GM12878 (cell line): ENCODE data around the gene B9D2. TPM values are rescaled to one million over a fixed set of nuclear protein-coding genes. Genes with fewer than 3 reads are reported as not detected.

ENCODE experiments used
- ATAC-seq: fragments of 200-7000 bp; cut with Tn5 transposase; 3 replicates; pipeline ENCODE4 v1.9.1; 2020; ENCODE audit warnings: mild to moderate bottlenecking, moderate library complexity
- BruUV-seq: library from RNA; stranded (reverse); fragments of 400-500 nt; replicated peaks from 2 replicates; lab custom pipeline; 2021; lab: Mats Ljungman, UMichigan
- CTCF ChIA-PET: fragments of 300-600 bp; sonication (Branson Sonifier 250); formaldehyde crosslinking; extraction: SDS; loops from one replicate; lab custom pipeline; 2021; ENCODE audit warnings: inconsistent platforms; lab: Yijun Ruan, JAX
- POLR2A ChIA-PET: fragments of 350-600 bp; formaldehyde crosslinking; extraction: SDS; loops from one replicate; lab custom pipeline; 2021; ENCODE audit warnings: inconsistent platforms; lab: Charles Lee
- RAD21 ChIA-PET: fragments of 300-600 bp; sonication (Branson Sonifier 250); formaldehyde crosslinking; loops from one replicate; lab custom pipeline; 2023; ENCODE audit warnings: antibody characterized with exemption; ENCODE audit not compliant: unreplicated experiment; lab: Charles Lee
- SMC1A ChIA-PET: fragments of 300-600 bp; sonication (Branson Sonifier 250); formaldehyde crosslinking; loops from one replicate; lab custom pipeline; 2023; ENCODE audit not compliant: unreplicated experiment, uncharacterized antibody; lab: Charles Lee
- DNase-seq: peaks from one replicate; pipeline ENCODE4 v3.0.0-alpha.2; 2011; ENCODE audit warnings: low read depth, low spot score
- FAIRE-seq: peaks from 3 replicates; lab custom pipeline; 2011; peaks lifted over from hg19 to GRCh38; lab: Jason Lieb, UNC
- H2AFZ ChIP-seq: 2 replicates; pipeline ENCODE4 v1.6.0; 2011; ENCODE audit warnings: low read depth, low read length, control low read depth; ENCODE audit not compliant: control insufficient read depth
- H3K27ac ChIP-seq: 2 replicates; pipeline ENCODE4 v1.5.1; 2011; ENCODE audit warnings: control low read depth; ENCODE audit not compliant: control insufficient read depth, insufficient read depth
- H3K27me3 ChIP-seq, 2 experiments: replicated peaks in 1 of 2; 2 replicates each; pipeline versions ENCODE4 v1.6.0 to v1.6.1; 2011; ENCODE audit warnings: low read length in 1 of 2; ENCODE audit not compliant: control insufficient read depth in 2 of 2, insufficient read depth in 2 of 2
- H3K36me3 ChIP-seq, 2 experiments: 2 replicates each; pipeline ENCODE4 v1.5.1; 2011; ENCODE audit warnings: low read length in 1 of 2; ENCODE audit not compliant: control insufficient read depth in 2 of 2, insufficient read depth in 2 of 2
- H3K4me1 ChIP-seq: 2 replicates; pipeline ENCODE4 v1.6.1; 2011; ENCODE audit warnings: mild to moderate bottlenecking, low read length, moderate library complexity, mixed read lengths; ENCODE audit not compliant: control insufficient read depth, insufficient read depth
- H3K4me2 ChIP-seq: 2 replicates; pipeline ENCODE4 v1.6.0; 2011; ENCODE audit warnings: control low read depth; ENCODE audit not compliant: control insufficient read depth, insufficient read depth
- H3K4me3 ChIP-seq: fragments of 200-600 bp; sonication (generic); 2 replicates; pipeline ENCODE4 v1.5.1; 2016
- H3K79me2 ChIP-seq: 2 replicates; pipeline ENCODE4 v1.6.0; 2011; ENCODE audit warnings: low read length; ENCODE audit not compliant: control insufficient read depth, insufficient read depth
- H3K9ac ChIP-seq: 2 replicates; pipeline ENCODE4 v1.8.0; 2011; ENCODE audit warnings: low read length, control low read depth, mixed read lengths; ENCODE audit not compliant: control insufficient read depth, insufficient read depth
- H3K9me3 ChIP-seq: replicated peaks from 3 replicates; pipeline ENCODE4 v1.5.1; 2011; ENCODE audit warnings: mild to moderate bottlenecking, low read length; ENCODE audit not compliant: control insufficient read depth, insufficient read depth
- H4K20me1 ChIP-seq: 2 replicates; pipeline ENCODE4 v1.6.0; 2011; ENCODE audit not compliant: control insufficient read depth, insufficient read depth
- ASH2L ChIP-seq: fragments of 300-600, 200-600 bp; sonication (generic); IDR thresholded peaks from 2 replicates; pipeline ENCODE4 v1.6.1; 2017; ENCODE audit warnings: low read depth, mild to moderate bottlenecking, borderline replicate concordance
- BCL11A ChIP-seq: IDR thresholded peaks from 2 replicates; pipeline ENCODE4 v1.6.1; 2011; ENCODE audit warnings: low read depth, low read length
- BCL3 ChIP-seq: IDR thresholded peaks from 2 replicates; pipeline ENCODE4 v1.6.1; 2011; ENCODE audit warnings: borderline replicate concordance, low read depth, mild to moderate bottlenecking, moderate library complexity, low read length; ENCODE audit not compliant: insufficient read depth, poor library complexity, severe bottlenecking
- BMI1 ChIP-seq: fragments of 450-650 bp; IDR thresholded peaks from 2 replicates; pipeline ENCODE4 v1.6.1; 2016; ENCODE audit warnings: mild to moderate bottlenecking, moderate library complexity, borderline replicate concordance
- CHD1 ChIP-seq: IDR thresholded peaks from 2 replicates; pipeline ENCODE4 v1.6.1; 2012; ENCODE audit warnings: low read depth, low read length, improper control_type of control experiment
- ESRRA ChIP-seq: IDR thresholded peaks from 2 replicates; pipeline ENCODE4 v1.6.1; 2012; ENCODE audit warnings: mild to moderate bottlenecking, low read length, improper control_type of control experiment
- HDAC2 ChIP-seq: fragments of 200-600 bp; sonication (generic); IDR thresholded peaks from 2 replicates; pipeline ENCODE4 v1.6.1; 2017
- HSF1 ChIP-seq: fragments of 150-350 bp; IDR thresholded peaks from 2 replicates; pipeline ENCODE4 v1.6.1; 2014; ENCODE audit warnings: mild to moderate bottlenecking, low read depth, low read length
- NFIC ChIP-seq: IDR thresholded peaks from 2 replicates; pipeline ENCODE4 v1.6.1; 2012; ENCODE audit warnings: low read depth, mild to moderate bottlenecking, inconsistent platforms, low read length, moderate library complexity
- NFXL1 ChIP-seq: fragments of 450-650 bp; IDR thresholded peaks from 2 replicates; pipeline ENCODE4 v1.6.1; 2017; ENCODE audit warnings: antibody characterized with exemption, mild to moderate bottlenecking, borderline replicate concordance
- RELA ChIP-seq: fragments of 450-650 bp; IDR thresholded peaks from 2 replicates; pipeline ENCODE4 v1.8.0; 2014; ENCODE audit warnings: borderline replicate concordance; ENCODE audit not compliant: partially characterized antibody
- SMAD1 ChIP-seq: fragments of 450-650 bp; IDR thresholded peaks from 2 replicates; pipeline ENCODE4 v1.6.1; 2018; ENCODE audit warnings: mild to moderate bottlenecking, low read depth; ENCODE audit not compliant: partially characterized antibody
- SMAD5 ChIP-seq: IDR thresholded peaks from 2 replicates; pipeline ENCODE4 v1.6.1; 2016; ENCODE audit warnings: antibody characterized with exemption, low read depth
- ZBED1 ChIP-seq: IDR thresholded peaks from 2 replicates; pipeline ENCODE4 v1.6.1; 2016; ENCODE audit warnings: borderline replicate concordance
- ZNF384 ChIP-seq: IDR thresholded peaks from 2 replicates; pipeline ENCODE4 v1.6.1; 2012; ENCODE audit warnings: low read depth, mild to moderate bottlenecking, low read length, improper control_type of control experiment, borderline replicate concordance
- ZNF622 ChIP-seq: fragments of 450-650 bp; IDR thresholded peaks from 2 replicates; pipeline ENCODE4 v1.6.1; 2017; ENCODE audit warnings: mild to moderate bottlenecking, inconsistent platforms
- WGBS: methylation state at CpG from one replicate; pipeline ENCODE4 v1.1.6; 2016; ENCODE audit warnings: low lambda C conversion rate; ENCODE audit not compliant: insufficient replicate concordance, insufficient coverage; ENCODE audit errors: missing lambda C conversion rate; 5-methylcytosine and 5-hydroxymethylcytosine counted together
- in situ Hi-C: fragments of 300-500 bp; cut with MboI; formaldehyde crosslinking; loops from 9 replicates; pipeline ENCODE4 v1.14.3; 2018; ENCODE audit warnings: mixed read lengths
- intact Hi-C: fragments of 100-400 bp; cut with micrococcal nuclease; formaldehyde crosslinking; loops from one replicate; pipeline ENCODE4 v1.14.2; 2022; ENCODE audit not compliant: unreplicated experiment
- polyA plus RNA-seq, 11 experiments: library from polyadenylated mRNA; depleted of rRNA in 4 of 11; unstranded in 6 of 11; stranded (reverse) in 5 of 11; fragments of >200 nt; fragmentation: Nextera tagmentation in 4 of 11; fragmentation: Illumina TruSeq in 1 of 11; extraction: Ambion mirVana in 4 of 11; extraction: Trizol in 1 of 11; gene quantifications; 1 replicate in 1 of 11; 2 replicates in 10 of 11; pipeline versions ENCODE4 v1.2.1 to v1.2.3, GENCODE V29; 2011 to 2016; ENCODE audit warnings: inconsistent platforms in 2 of 11, missing spikeins in 2 of 11, low read depth in 1 of 11
- total RNA-seq, 4 experiments: library from RNA; depleted of rRNA in 3 of 4; stranded (reverse); fragments of >200 nt in 3 of 4; fragmentation: Illumina TruSeq in 1 of 4; extraction: Trizol in 1 of 4; gene quantifications; 2 replicates each; pipeline versions ENCODE4 v1.2.1 to v1.2.3, GENCODE V29; 2013 to 2021
- TF ChIP-seq, protein P1 (sequence below): fragments of 450-650 bp; IDR thresholded peaks from 2 replicates; pipeline ENCODE4 v1.6.1; 2017; ENCODE audit warnings: mild to moderate bottlenecking, moderate library complexity
- TF ChIP-seq, protein P2 (sequence below): fragments of 450-650 bp; IDR thresholded peaks from 2 replicates; pipeline ENCODE4 v1.6.1; 2017; ENCODE audit warnings: borderline replicate concordance

Gene B9D2
- total and polyA plus RNA-seq, 10 of the 15 experiments (the other 5 are each of a cell fraction or from before 2014, with no cell fraction given), result 2.4 to 12.4 (median 5.0) TPM

DNA sequence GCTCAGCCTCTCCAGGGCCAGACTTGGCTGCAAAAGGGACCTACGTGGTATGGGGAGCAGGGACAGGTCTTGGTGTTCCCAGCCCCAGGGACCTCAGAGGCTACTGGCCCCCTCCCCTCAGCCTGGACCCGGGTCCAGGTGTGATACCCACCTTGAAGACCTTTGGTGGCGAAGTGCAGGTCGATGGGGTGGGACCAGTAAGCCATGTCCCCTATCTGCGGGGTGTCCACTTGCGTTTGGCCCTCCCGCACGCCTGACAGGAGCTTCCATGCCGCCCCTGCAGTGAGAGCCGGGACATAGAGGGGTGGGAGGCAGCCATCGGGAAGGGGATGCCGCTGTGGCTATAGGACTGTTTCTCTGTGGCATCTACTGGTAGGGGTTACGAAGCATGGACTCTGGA lies 6.2 kb downstream of the B9D2 start:
- no TSS peak for BruUV-seq
- intact Hi-C loops (no loop called here), in situ Hi-C loops (no loop called here)
- H3K9me3 ChIP-seq, result no peaks in the 10 kb centered on the region
- H3K79me2 ChIP-seq, result peaks cover 9% of the 10 kb centered on the region
- ChIA-PET CTCF (interaction anchor here (0.9 kb wide), 1 partner anchor 50 kb away, joined by 3 read pairs; no protein-coding TSS in a partner anchor), RAD21 (interaction anchor here (0.8 kb wide), 1 partner anchor 24 kb away, joined by 3 read pairs; no protein-coding TSS in a partner anchor), POLR2A (no interaction called here), SMC1A (interaction anchor here (1.0 kb wide), 1 partner anchor 10 kb away, joined by 3 read pairs; no protein-coding TSS in a partner anchor)
- H3K27me3 ChIP-seq, result no peaks in the 10 kb centered on the region
- no peaks in the 10 kb centered on the region; a peak in 1 of 4 replicates for H3K36me3 ChIP-seq
- H3K4me3 ChIP-seq, result no peak overlapping the region
- FAIRE-seq, result no peak
- TF ChIP-seq SMAD5 (no peak), ZNF622 (no peak), RELA (no peak), BCL11A (no peak), SMAD1 (no peak), BCL3 (no peak), ZNF384 (no peak), ZBED1 (no peak), ESRRA (no peak), CHD1 (no peak), NFIC (no peak), HDAC2 (no peak), BMI1 (no peak), NFXL1 (no peak), ASH2L (no peak), HSF1 (no peak)
- TF ChIP-seq, protein P1, sequence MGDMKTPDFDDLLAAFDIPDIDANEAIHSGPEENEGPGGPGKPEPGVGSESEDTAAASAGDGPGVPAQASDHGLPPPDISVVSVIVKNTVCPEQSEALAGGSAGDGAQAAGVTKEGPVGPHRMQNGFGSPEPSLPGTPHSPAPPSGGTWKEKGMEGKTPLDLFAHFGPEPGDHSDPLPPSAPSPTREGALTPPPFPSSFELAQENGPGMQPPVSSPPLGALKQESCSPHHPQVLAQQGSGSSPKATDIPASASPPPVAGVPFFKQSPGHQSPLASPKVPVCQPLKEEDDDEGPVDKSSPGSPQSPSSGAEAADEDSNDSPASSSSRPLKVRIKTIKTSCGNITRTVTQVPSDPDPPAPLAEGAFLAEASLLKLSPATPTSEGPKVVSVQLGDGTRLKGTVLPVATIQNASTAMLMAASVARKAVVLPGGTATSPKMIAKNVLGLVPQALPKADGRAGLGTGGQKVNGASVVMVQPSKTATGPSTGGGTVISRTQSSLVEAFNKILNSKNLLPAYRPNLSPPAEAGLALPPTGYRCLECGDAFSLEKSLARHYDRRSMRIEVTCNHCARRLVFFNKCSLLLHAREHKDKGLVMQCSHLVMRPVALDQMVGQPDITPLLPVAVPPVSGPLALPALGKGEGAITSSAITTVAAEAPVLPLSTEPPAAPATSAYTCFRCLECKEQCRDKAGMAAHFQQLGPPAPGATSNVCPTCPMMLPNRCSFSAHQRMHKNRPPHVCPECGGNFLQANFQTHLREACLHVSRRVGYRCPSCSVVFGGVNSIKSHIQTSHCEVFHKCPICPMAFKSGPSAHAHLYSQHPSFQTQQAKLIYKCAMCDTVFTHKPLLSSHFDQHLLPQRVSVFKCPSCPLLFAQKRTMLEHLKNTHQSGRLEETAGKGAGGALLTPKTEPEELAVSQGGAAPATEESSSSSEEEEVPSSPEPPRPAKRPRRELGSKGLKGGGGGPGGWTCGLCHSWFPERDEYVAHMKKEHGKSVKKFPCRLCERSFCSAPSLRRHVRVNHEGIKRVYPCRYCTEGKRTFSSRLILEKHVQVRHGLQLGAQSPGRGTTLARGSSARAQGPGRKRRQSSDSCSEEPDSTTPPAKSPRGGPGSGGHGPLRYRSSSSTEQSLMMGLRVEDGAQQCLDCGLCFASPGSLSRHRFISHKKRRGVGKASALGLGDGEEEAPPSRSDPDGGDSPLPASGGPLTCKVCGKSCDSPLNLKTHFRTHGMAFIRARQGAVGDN, result no peak
- TF ChIP-seq, protein P2, sequence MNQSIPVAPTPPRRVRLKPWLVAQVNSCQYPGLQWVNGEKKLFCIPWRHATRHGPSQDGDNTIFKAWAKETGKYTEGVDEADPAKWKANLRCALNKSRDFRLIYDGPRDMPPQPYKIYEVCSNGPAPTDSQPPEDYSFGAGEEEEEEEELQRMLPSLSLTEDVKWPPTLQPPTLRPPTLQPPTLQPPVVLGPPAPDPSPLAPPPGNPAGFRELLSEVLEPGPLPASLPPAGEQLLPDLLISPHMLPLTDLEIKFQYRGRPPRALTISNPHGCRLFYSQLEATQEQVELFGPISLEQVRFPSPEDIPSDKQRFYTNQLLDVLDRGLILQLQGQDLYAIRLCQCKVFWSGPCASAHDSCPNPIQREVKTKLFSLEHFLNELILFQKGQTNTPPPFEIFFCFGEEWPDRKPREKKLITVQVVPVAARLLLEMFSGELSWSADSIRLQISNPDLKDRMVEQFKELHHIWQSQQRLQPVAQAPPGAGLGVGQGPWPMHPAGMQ, result no peak
- no peak for DNase-seq
- H2AFZ ChIP-seq, result no peak overlapping the region
- no peak overlapping the region for H3K27ac ChIP-seq
- H4K20me1 ChIP-seq, result no peaks in the 10 kb centered on the region
- peaks cover 7% of the 10 kb centered on the region for H3K4me1 ChIP-seq
- 94% methylated on average over 13 of the region's 13 CpGs for WGBS
- H3K9ac ChIP-seq, result no peak overlapping the region
- H3K4me2 ChIP-seq, result no peak overlapping the region
- ATAC-seq, result no peak
